ENCODE results near the gene RASSF5.

Gene RASSF5

GRCh38 chr1:206497363-206497762, 10.0 kb upstream of the RASSF5 start:
- DNase-seq (ENCODE audit: low spot score): no peak

- no peak for DNase-seq (ENCODE audit: low spot score)
Measured at GRCh38 chr1:206497774-206498173, 9.6 kb upstream of the RASSF5 start.

- DNase-seq (ENCODE audit: low spot score): no peak
Measured at GRCh38 chr1:206498685-206499084, 8.6 kb upstream of the RASSF5 start.

GRCh38 chr1:206500046-206500445, 7.3 kb upstream of the RASSF5 start:
- DNase-seq (ENCODE audit: low spot score): no peak

GRCh38 chr1:206501881-206502280, 5.5 kb upstream of the RASSF5 start:
- no peak for DNase-seq (ENCODE audit: low spot score)

- no peak for DNase-seq (ENCODE audit: low spot score)
Measured at GRCh38 chr1:206502403-206502802, 4.9 kb upstream of the RASSF5 start.

GRCh38 chr1:206502812-206503211, 4.5 kb upstream of the RASSF5 start:
- no peak for DNase-seq (ENCODE audit: low spot score)

GRCh38 chr1:206503591-206504362, 3.6 kb upstream of the RASSF5 start:
- DNase-seq (ENCODE audit: low spot score): no peak

GRCh38 chr1:206504363-206504713, 3.0 kb upstream of the RASSF5 start:
- DNase-seq (ENCODE audit: low spot score): no peak

GRCh38 chr1:206505702-206506355, 1.5 kb upstream of the RASSF5 start:
- no peak for DNase-seq (ENCODE audit: low spot score)

- no peak for DNase-seq (ENCODE audit: low spot score)
Measured at GRCh38 chr1:206506405-206507283, 687 bp upstream of the RASSF5 start.

- no peak for DNase-seq (ENCODE audit: low spot score)
Measured at GRCh38 chr1:206508130-206508889, 979 bp downstream of the RASSF5 start.

GRCh38 chr1:206508956-206509355, 1.6 kb downstream of the RASSF5 start:
- DNase-seq (ENCODE audit: low spot score): no peak

- DNase-seq (ENCODE audit: low spot score): no peak
Measured at GRCh38 chr1:206509612-206510257, 2.4 kb downstream of the RASSF5 start.

- no peak for DNase-seq (ENCODE audit: low spot score)
Measured at GRCh38 chr1:206510371-206510770, 3.0 kb downstream of the RASSF5 start.

GRCh38 chr1:206511362-206512057, 4.2 kb downstream of the RASSF5 start:
- DNase-seq (ENCODE audit: low spot score): no peak

- DNase-seq (ENCODE audit: low spot score): no peak
Measured at GRCh38 chr1:206512058-206512850, 4.9 kb downstream of the RASSF5 start.

GRCh38 chr1:206512851-206513180, 5.5 kb downstream of the RASSF5 start:
- DNase-seq (ENCODE audit: low spot score): no peak

- DNase-seq (ENCODE audit: low spot score): no peak
Measured at GRCh38 chr1:206513312-206514111, 6.2 kb downstream of the RASSF5 start.
